DMS53 (cell line): ENCODE data around the gene HOGA1.
A peak's percentile ranks its signal among the peaks of the same experiment; 100 is the strongest.

ENCODE experiments used
- DNase-seq: peaks from one replicate; lab custom pipeline; 2025; lab: John Stamatoyannopoulos, UW

HOGA1 gene

DNA sequence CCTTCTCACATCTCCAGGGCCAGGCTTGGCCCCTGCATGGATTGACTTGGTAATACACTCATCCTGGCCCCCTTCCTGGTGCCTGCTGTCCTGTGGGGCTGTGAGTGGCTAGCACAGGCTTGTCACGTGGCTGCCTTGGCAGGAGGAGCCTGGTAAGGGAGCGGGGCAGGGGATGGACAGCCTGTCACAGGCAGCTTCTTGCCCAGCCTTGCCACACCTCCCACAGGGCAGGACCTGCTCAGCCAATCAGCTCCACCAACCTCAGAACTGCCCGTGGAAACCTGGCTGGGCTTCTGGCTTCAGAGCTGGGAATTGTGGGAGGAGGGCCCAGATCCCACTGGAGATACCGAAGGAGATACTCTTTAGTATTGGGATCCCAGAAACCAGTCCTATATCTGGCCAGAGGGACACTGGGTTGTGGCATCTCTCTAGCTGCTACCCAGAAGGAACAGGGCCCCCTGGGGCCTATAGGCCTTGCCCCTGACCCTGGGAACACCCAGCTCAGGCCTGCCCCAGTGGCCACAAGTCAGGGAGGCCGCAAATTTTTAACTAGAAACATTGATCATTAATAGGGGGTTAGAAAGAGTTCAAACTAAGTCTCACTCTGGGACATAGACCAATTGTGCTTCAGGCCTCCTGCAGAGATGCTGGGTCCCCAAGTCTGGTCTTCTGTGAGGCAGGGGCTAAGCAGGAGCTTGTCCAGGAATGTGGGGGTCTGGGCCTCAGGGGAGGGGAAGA is at the start of gene HOGA1:
TSS of gene HOGA1 (plus strand) at position 330 of the 738 bp plus-strand sequence. CDS start at position 645, 315 bp downstream.
- DNase-seq: peak; percentile 69

GRCh38 chr10:97534746-97535367 is 49.3 kb upstream of the HOGA1 start:
- DNase-seq: peak; percentile 67

- DNase-seq: no peak
Observed at GRCh38 chr10:97537186-97537869, 46.9 kb upstream of the HOGA1 start.

GRCh38 chr10:97538411-97538810 is 45.8 kb upstream of the HOGA1 start:
- DNase-seq: no peak

- DNase-seq: no peak
Observed at GRCh38 chr10:97538839-97539238, 45.4 kb upstream of the HOGA1 start.

GRCh38 chr10:97539523-97540200 is 44.5 kb upstream of the HOGA1 start:
- DNase-seq: no peak

DNA sequence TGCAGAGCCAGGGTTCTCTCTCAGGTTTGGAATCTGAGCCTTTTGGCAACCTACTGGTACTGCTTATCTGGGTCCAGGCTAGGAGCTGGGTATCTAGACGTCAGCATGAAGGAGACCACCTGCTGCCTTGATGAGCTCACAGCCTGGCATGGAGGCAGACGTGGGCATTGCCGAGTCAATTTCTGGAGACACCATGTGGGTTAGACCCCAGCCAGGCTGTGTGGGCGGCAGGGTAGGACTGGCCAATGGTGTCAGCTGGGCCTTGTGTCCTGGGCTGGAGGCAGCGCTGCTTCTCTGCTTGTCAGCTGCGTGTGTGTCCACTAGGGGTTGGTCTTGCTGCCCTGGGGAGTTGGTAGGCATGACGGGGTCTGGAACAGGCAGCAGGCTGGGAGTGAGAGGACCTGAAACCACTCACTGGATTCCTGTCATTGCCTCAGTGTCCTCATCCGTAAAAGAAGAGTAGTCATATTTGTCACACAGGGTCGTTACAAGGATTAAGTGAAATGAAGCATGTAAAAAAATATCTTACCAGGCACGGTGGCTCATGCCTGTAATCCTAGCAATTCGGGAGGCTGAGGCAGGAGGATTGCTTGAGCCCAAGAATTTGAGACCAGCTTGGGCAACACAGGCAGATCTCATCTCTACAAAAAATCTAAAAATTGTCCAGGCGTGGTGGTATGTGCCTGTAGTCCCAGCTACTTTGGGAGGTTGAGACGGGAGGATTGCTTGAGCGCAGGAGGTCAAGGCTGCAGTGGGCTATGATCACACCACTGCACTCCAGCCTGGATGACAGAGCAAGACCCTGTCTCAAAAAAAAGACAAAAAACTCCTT is 43.3 kb upstream of the HOGA1 start:
- DNase-seq: no peak

- DNase-seq: peak; percentile 94
Observed at GRCh38 chr10:97542169-97543024, 41.8 kb upstream of the HOGA1 start.

DNA sequence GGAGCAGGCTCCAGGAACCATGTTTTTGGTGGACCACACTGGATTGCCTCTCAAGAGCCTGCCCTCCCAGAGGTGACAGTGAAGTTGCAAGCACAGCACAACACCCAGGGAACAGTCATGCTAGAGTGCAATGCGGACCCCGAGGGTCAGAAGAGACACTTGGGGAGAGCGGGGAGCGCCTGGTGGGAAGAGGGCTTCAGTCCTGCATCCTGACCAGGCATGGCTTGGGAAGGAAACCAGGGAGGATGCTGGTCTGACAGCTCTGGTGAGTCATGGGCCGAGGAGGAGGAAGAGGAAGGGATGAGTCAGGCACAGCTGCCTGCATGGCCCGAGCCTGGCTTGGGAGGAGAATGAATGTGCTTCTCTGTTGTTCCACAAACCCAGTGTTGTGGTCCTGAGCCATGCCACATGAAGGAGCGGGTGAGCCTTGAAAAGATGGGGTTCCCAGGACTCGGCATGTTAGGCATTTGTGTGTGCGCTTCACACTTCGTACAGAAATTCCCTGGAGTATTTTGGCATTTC is 41.1 kb upstream of the HOGA1 start:
- DNase-seq: peak; percentile 95

DNA sequence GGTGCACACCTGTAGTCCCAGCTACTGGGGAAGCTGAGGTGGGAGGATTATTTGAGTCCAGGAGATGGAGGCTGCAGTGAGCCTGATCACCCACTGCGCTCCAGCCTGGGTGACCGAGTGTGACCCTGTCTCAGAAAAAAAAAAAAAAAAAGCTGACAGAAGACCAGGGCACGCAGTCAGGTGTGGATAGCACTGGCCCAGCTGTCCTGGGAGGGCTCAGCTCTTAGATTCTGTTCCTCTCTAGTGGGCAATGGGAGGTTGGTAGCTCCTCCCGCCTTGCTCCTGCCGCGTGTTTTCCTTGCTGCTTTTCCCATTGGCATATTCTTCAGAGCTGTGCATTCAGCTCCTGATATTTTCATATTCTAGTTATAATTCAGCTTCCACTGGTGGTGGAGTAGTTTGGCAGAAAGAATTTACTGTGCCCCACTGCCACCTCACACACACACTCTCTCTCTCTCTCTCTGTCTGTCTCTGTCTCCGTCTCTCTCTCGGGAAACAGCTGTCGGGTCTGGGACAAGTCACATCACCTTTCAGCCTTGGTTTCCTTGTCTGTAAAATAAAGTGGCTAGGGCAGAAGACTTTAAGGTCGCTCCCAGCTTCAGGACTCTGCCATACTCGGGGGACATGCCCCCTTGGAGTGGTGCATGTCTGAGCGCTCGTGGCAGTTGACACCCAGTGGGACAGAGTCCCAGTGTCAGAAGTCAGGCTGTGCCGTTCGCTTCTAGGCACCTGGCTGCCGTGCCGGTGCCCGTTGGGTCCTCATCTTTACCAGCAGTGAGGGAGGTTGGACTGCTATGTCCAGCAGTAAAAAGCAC is 37.5 kb upstream of the HOGA1 start:
- no peak for DNase-seq

- no peak for DNase-seq
Observed at GRCh38 chr10:97547271-97547600, 37.0 kb upstream of the HOGA1 start.

DNA sequence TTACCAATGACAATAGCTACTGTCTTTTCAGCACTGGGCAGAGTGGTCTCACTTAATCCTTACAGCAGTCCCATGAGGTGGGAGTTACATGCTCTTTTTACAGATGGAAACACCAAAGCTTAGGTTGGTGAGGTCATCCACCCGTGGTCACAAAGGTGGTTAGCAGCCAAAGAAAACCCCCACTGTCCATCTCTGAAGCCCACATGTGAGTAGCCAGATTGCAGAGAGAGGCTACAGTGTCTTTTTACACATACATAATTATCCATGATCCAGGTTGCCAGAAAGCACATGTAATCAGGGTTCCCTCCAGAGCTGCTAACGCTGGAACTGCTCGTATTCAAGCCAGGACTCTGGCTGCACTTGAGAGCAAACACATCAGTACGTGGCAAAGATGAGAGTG is 36.2 kb upstream of the HOGA1 start:
- DNase-seq: no peak

GRCh38 chr10:97548828-97549455 is 35.2 kb upstream of the HOGA1 start:
- no peak for DNase-seq

GRCh38 chr10:97549587-97550322 is 34.4 kb upstream of the HOGA1 start:
- DNase-seq: peak; percentile 87

- DNase-seq: peak; percentile 36
Observed at GRCh38 chr10:97550336-97551149, 33.6 kb upstream of the HOGA1 start.

DNA sequence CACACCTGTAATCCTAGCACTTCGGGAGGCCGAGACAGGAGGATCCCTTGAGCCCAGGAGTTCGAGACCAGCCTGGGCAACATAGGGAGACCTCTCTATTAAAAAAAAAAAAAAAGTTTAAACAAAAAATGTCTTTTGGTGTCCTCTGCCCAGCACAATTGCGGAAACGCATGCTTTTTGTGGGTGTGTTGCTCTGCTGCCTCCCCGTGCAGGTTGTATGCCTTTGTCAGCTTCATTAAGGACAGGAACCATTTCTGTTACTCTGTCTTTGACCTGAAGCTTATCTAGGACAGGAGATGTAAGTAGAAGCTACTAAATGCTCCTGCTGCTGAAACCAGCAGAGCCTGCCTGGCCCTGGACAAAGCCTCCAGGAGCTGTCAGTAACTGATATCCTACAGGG is 32.9 kb upstream of the HOGA1 start:
- no peak for DNase-seq

DNA sequence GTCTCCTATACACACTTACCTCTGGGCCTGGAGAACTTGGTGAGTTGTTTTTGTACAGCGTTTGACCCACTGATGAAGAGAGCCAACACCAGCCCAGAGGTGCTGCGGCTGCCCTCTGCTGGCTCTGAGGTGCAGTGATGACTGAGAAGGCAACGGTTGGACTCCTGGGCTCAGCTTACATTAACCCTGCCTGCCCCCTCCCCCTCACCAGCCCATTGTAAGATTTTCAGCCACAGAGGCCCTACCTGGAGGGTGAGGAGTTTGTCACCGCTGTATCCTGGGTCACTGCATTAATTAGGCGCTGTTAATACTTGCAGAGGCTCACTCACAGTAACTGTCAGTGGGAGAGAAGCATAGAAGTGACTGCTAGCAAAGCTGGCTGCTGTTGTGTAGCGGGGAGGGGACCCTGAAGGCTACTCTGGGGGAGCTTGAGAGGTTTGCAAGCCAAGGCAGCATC is 30.6 kb upstream of the HOGA1 start:
- peak; percentile 92 for DNase-seq
